ENCODE measurements around the gene SERPINB7.

SERPINB7 gene

GRCh38 chr18:63828656-63829055 is 53.4 kb downstream of the SERPINB7 start:
- H3K27ac ChIP-seq, result no peak overlapping the region
- no peak for TF ChIP-seq CTCF (conservative IDR thresholded peaks at IDR 0.05)

GRCh38 chr18:63829886-63830285 is 54.7 kb downstream of the SERPINB7 start:
- no peak for TF ChIP-seq ZFX (IDR thresholded peaks at IDR 0.05)
- TF ChIP-seq CTCF (conservative IDR thresholded peaks at IDR 0.05), result no peak

GRCh38 chr18:63831080-63831788 is 56.0 kb downstream of the SERPINB7 start:
- no peak overlapping the region for H3K27ac ChIP-seq
- TF ChIP-seq ZFX (IDR thresholded peaks at IDR 0.05), result no peak
- TF ChIP-seq CTCF (conservative IDR thresholded peaks at IDR 0.05), result no peak

More at GRCh38 chr18:63829886-63830285, 54.7 kb downstream of the SERPINB7 start:
- H3K27ac ChIP-seq, result no peak overlapping the region

GRCh38 chr18:63832470-63832869 is 57.3 kb downstream of the SERPINB7 start:
- H3K27ac ChIP-seq, result no peak overlapping the region
- TF ChIP-seq ZFX (IDR thresholded peaks at IDR 0.05), result no peak
- TF ChIP-seq CTCF (conservative IDR thresholded peaks at IDR 0.05), result no peak

GRCh38 chr18:63834471-63835113 is 59.4 kb downstream of the SERPINB7 start:
- H3K27ac ChIP-seq, result no peak overlapping the region

GRCh38 chr18:63836456-63836855 is 61.2 kb downstream of the SERPINB7 start:
- H3K27ac ChIP-seq, result no peak overlapping the region
- TF ChIP-seq CTCF (conservative IDR thresholded peaks at IDR 0.05), result no peak
- TF ChIP-seq ZFX (IDR thresholded peaks at IDR 0.05), result no peak

More at GRCh38 chr18:63834471-63835113, 59.4 kb downstream of the SERPINB7 start:
- TF ChIP-seq CTCF (conservative IDR thresholded peaks at IDR 0.05) (no peak), ZFX (IDR thresholded peaks at IDR 0.05) (no peak)

GRCh38 chr18:63837590-63837989 is 62.4 kb downstream of the SERPINB7 start:
- no peak for TF ChIP-seq ZFX (IDR thresholded peaks at IDR 0.05)
- no peak for TF ChIP-seq CTCF (conservative IDR thresholded peaks at IDR 0.05)
- no peak overlapping the region for H3K27ac ChIP-seq
